Measurements from ENCODE around the gene PLA2G2A. TPM values are rescaled to one million over a fixed set of nuclear protein-coding genes. Genes with fewer than 3 reads are reported as not detected.
"Not testable (repeated sequence)": the region's sequence is repeated elsewhere in the genome, so short reads cannot be mapped to it uniquely, and the experiment has no call there.

Gene PLA2G2A, protein sequence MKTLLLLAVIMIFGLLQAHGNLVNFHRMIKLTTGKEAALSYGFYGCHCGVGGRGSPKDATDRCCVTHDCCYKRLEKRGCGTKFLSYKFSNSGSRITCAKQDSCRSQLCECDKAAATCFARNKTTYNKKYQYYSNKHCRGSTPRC
- total RNA-seq, result not detected in 2 replicates

DNA sequence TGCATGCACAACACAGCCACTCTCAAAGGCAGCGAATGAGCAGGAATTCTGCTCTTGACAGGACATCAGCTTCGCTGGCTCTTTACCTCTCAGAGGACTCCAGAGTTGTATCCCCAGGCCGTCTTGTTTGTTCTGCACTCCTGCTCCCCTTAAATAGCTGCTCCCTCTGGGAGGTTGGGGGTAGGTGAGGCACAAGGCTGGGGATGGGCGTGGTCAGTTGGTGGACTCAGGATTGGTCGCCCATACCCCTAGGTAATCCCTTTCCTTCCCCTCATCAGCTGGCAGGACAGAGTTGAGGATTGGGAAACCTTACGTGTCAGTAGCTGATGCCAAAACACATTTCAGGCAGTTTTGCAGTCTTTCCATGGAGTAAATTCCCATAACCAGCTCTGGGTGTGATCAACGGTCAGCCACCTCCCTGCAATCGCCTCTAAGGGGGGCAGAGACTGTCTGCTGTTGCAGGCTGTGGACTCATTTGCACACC, at the start of gene PLA2G2A:
PLA2G2A (minus strand) TSS at position 125 of the 484 bp plus-strand sequence. CDS start 845 bp downstream, outside the sequence.
- DNase-seq (ENCODE audit: low read depth), result no peak

DNA sequence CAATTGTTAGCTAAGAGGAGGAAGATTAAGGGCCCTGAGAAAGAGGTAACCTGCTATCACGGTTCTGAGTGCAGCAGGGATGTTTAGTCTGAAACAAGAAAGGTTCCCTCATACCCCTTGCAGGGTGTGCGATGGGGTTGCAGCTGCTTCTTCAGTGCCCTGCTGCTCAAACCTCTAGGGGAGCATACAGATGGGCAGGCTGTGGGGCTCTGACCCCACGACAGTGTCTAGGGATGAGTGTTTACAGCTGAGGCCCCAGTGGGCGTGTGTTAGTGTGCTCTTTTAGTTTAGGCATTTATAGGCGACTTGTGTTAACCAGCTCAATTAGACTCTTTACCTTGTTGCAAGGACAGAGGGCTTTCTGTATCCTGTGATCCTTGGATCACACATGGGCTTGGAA, 49.3 kb upstream of the PLA2G2A start:
- DNase-seq (ENCODE audit: low read depth), result no peak

DNA sequence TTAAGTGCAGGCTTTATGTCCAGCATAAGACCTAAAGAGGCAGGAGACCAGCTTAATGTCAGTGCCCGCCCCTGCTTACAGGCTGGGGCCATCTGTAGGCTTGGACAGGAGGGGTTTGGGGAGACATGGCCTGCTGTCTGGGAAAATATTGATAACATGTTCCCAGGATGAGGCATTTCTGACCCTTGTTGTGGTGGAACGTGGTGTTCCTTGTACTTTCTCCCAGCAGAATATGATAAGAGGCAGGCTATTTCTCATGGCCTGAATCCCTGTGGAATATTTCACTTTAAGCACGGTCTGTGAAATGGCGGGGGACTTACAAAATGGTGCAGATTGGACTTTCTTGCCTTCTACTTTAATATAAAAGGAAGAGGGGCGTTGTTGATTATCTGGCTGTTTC, 48.7 kb upstream of the PLA2G2A start:
- DNase-seq (ENCODE audit: low read depth), result no peak

DNA sequence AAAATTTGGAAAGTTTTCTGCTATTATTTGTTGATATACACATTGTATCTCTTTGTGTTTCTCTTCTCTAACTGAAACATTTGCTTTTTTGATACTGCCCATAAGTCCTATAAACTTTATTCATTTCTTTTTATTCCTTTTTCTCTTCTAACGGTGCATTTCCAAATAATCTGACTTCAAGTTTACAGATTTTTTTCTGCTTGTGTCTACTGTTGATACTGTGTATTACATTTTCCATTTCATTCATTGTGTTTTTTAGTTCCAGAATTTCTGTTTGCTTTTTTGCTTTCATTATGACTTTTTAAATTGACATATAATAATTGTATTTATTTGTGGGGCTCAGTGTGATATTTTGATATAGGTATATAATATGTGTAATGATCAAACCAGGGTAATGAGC, 38.3 kb upstream of the PLA2G2A start:
- no peak for DNase-seq (ENCODE audit: low read depth)

DNA sequence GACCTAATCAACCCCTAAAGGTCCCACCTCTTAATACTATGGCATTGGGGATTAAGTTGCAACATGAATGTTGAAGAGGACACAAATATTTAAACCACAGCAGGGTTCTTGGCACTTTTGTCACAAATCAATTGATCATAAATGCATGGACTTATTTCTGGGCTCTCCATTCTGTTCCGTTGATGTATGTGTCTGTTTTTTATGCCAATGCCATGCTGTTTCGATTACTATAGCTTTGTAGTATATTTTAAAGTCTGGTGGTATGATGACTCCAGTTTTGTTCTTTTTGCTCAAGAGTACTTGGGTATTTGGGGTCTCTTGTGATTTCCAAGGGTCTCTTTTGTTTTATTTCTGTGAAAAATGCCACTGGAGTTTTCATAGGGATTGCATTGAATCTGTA, 34.7 kb upstream of the PLA2G2A start:
- no peak for DNase-seq (ENCODE audit: low read depth)

DNA sequence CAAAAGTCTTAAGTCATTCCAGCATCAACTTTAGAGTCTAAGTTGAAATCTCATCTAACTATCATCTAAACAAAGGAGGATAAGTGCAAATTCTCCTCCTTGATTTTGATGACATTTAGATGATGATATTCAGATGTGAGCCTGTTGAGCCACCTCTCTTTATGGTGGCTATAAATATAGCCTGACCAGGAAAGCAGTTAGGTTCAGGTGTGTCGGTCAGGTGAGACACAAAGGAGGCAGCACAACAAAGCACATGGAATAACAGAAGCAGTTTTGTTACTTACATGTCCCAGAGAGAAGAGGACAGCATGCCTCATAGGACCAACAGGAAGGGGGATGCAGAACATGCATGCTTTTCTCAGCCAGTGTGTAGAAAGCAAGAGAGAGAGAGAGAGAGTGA, 30.6 kb upstream of the PLA2G2A start:
- no peak for DNase-seq (ENCODE audit: low read depth)

DNA sequence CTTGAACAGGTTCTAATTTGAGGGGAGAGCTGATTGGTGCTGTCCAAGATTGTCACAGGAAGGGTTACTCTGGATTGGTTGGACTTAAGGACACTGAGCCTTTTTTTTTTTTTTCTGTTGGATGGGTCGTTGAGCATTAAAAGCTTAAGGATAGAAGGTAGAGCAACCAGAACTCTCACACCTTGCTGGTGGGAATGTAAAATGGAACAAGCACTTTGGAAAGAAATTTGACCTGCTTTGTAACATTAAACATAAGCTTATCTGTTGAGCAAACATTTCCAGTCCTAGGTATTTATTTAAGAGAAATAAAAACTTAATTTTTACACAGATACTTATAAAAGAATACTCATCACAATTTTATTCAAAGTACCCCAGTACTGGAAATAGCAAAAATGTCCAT, 29.8 kb upstream of the PLA2G2A start:
- DNase-seq (ENCODE audit: low read depth), result no peak

DNA sequence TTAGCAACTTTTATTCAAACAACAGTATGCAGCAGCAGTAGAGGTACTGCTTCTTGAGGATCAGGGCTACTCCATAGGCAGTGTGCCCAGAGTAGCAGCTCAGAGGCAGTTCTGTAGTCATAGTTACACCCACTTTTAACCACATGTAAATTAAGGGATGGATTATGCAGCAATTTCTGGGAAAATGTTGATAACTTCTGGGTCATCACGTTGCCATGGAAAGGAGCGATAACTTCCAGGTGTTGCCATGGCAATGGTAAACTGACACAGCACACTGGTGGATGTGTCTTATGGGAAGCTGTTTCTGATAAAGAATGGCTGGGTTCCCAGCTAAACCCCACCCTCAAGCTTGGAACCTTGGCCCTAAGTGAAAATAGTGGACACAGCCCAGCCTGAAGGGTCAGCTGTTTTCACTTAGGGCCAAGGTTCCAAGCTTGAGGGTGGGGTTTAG, 29.0 kb upstream of the PLA2G2A start:
- peak; percentile 2 for DNase-seq (ENCODE audit: low read depth)

DNA sequence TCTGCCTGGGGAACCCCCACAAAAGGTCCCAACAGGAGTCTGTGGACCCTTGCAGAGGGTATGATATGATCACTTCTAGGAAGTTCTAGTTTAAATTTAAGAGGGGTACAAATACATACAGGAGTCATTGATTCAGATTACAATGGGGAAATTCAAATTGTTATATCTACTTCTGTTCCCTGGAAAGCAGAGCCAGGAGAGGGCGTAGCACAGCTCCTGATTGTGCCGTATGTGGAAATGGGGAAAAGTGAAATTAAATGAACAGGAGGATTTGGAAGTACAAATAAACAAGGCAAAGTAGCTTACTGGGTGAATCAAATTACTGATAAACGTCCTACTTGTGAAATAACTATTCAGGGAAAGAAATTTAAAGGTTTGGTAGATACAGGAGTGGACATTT, 19.4 kb upstream of the PLA2G2A start:
- not testable (repeated sequence) for DNase-seq (ENCODE audit: low read depth)

DNA sequence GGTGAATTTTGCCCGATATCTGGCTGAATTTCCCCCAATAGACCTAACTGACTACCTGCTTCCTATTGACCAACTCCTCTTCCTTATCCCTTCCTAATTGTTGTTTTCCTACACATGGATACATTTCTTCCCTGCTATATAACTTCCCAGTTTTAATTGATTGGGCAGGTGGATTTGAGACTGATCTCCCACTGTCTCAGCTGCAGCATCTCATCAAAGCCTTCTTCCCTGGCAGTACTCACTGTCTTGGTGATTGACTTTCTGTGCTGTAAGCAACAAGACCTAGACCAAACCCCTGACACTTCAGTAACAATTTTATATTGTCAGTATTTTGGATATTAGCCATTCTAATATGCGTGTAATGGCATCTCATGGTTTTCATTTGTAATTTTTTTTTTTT, 11.3 kb upstream of the PLA2G2A start:
- DNase-seq (ENCODE audit: low read depth), result no peak

DNA sequence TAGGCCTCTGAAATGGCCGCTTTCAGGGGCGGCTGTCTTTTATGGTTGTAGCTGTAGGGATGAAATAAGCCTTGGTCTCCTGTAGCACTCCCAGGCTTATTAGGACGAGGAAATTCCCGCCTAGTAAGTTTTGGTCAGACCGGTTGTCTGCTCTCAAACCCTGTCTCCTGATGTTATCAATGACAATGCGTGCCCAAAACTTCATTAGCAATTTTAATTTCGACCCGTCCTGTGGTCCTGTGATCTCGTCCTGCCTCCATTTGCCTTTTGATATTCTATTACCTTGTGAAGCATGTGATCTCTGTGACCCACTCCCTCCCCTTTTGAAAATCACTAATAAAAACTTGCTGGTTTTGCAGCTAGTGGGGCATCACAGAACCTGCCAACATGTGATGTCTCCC, 10.8 kb upstream of the PLA2G2A start:
- not testable (repeated sequence) for DNase-seq (ENCODE audit: low read depth)

DNA sequence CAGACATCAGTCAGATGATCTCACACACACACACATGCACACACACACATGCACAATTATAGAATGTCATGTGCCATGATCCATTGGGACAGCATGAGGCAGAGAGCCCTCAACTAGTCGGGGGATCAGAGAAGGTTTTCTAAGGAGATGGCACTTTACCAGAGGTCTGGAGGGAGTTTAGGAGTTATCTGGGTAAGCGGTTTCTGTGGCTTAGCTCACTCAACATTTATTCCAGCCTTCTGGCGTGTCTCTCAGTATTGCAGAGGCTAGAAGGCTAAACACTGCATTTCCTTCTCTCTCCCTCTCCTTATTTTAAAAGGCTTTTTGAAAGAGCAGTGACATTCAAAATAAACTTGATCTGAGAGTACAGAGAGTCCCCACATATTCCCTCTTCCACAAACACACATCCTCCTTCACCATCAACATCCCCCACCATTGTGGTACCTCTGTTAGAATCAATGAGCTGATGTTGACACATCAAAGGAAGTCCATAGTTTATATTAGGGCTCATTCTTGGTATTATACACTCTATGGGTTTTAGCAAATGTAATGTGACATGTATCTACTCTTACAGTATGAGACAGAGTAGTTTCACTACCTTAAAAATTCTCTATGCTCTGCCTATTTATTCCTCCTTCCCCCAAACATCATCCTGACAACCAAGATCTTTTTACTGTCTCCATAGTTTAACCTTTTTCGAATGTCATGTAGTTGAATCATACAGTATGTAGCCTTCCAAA, 9.0 kb upstream of the PLA2G2A start:
- DNase-seq (ENCODE audit: low read depth), result no peak

DNA sequence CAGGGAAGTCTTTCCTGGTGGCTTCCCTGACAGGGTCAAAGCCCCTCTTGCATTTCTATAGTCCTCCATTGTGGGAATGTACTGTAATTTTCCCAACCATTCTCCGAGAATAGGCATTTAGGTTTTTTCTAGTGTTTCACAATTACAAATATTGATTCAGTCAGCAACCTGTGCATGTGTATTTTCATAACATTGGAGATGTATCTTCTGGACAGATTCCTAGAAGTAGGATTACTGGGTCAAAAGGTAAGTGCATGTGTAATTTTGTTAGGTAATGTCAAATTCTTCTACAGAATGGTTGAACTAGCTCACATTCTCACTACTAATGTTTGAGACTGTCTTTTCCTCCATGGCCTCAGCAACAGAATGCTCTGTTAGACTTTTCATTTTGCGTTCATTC, 8.3 kb upstream of the PLA2G2A start:
- DNase-seq (ENCODE audit: low read depth), result no peak

DNA sequence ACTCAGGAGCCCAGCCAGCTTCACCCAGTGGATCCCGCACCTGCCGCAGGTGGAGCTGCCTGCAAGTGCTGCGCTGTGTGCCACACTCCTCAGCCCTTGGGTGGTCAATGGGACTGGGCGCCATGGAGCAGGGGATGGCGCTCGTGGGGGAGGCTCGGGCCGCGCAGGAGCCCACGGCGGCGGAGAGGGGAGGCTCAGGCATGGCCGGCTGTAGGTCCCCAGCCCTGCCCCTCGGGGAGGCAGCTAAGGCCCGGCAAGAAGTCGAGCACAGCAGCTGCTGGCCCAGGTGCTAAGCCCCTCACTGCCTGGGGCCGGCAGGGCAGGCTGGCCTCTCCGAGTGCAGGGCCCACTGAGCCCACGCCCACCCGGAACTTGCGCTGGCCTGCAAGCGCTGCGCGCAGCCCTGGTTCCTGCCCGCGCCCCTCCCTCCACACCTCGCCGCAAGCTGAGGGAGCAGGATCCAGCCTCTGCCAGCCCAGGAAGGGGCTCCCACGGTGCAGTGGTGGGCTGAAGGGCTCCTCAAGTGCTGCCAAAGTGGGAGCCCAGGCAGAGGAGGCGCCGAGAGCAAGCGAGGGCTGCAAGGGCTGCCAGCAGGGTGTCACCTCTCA, 5.1 kb upstream of the PLA2G2A start:
- not testable (repeated sequence) for DNase-seq (ENCODE audit: low read depth)

DNA sequence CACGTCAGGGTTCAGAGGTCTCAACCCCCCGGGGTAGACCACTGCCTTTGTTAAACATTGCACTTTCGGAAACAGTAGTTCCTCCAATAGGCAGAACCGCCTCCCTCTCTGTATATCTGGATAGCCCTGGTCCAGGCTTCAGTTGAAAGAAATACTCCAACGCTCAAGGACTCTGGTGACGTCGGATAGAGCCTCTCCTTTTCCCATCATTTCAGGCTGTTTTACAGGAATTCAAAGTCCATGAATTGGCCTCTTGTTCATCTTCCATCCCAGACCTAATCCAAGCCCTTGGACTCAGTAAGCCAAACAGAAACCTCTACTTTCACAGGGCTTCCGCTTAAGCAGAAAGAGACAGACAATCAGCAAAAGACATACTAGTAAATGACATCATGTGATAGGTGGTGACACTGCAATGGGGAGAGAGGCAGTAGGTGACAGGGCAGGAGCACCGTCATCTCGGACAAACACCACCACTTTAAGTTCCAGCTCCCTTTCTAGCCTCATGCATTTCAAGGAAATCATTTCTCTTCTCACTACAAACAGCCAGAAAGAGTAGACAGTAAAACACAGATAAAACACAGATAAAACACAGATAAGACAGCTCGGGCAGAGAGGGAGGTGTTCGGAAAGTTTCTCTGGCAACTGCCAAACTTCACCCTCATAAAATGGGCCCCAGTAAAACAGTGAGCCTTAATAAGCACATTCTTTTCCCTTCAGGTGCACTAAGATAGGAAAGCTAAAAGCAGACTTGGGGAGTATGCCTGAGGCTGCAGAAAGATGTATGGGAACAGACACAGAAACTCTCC, 2.3 kb upstream of the PLA2G2A start:
- no peak for DNase-seq (ENCODE audit: low read depth)

DNA sequence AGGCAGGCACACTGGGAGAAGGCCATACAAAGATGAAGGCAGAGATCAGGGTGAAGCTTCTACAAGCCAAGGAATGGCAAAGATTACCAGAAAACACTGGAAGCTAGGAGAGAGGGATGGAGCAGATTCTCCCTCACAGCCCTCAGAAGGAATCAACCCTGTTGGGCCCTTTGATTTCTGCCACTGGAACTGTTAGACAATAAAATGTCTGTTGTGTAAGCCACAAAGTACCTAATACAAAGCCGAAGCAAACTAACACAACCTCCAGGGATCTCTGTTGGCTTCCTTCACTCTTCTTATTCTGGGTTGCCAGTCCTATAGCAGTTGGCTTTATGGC, 1.7 kb upstream of the PLA2G2A start:
- DNase-seq (ENCODE audit: low read depth), result no peak

DNA sequence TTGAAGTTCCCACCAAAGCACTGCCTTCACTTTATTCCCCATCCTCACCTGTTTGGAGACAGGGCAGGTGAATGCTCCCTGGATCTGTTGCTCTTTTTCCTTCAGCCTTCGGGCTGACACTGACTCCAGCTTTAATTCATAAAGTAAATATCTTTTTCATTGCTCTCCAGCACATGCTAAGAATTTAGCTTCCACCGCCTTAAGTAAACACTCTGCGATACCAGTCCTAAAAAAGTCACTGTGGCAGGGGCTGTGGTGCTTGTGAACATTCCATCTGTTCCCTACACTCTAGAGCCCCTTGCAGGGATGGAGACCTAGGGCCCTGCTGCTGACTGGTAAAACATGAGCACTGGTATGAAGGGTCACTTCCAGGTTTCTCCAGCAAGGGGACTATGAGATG, 896 bp upstream of the PLA2G2A start:
- no peak for DNase-seq (ENCODE audit: low read depth)

DNA sequence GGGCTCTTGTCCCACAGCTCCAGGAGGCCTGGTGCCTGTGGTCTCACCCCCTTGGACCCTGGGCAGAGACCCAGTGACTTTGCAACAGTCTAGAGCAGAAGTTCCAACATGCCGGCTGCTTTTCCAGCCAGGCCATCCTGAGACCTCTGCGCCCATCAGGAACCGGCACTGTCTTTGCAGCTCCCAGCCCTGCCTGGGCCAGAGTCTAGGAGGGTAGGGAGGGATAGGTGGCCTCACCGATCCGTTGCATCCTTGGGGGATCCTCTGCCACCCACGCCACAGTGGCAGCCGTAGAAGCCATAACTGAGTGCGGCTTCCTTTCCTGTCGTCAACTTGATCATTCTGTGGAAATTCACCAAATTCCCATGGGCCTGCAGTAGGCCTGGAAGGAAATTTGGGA, 1.3 kb downstream of the PLA2G2A start:
- no peak for DNase-seq (ENCODE audit: low read depth)

DNA sequence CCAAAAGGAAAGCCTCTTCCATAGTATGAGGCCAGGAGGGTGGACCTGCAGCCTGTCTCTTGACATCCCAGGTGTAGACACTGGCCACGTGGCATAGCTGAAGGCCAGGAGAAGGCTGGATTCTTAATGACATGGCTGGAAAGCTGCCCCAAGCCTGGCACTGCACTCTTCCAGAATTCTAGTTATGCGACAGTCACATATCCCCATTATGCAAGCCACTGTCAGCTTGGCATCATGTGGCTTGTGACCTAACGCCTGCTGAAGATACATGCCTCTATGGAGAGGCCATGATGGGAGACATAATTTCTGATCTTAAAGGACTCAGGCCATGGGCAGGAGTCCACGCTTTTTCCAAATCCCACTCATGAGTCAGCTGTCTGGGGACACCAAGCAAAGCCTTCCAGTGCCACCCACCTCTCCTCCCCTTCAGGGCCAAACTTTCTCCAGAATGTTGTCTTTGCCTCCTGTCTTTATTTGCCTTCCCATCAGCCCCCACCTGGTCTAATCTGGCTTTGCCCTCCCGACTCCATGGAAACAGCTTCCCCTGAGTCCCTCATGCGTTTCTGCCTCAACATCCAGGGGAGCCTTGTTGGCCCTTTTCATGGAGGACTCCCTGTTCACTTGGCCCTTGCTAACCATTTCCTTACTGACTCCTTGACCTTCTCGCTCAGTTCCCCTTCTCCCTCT, 3.0 kb downstream of the PLA2G2A start:
- DNase-seq (ENCODE audit: low read depth), result no peak

DNA sequence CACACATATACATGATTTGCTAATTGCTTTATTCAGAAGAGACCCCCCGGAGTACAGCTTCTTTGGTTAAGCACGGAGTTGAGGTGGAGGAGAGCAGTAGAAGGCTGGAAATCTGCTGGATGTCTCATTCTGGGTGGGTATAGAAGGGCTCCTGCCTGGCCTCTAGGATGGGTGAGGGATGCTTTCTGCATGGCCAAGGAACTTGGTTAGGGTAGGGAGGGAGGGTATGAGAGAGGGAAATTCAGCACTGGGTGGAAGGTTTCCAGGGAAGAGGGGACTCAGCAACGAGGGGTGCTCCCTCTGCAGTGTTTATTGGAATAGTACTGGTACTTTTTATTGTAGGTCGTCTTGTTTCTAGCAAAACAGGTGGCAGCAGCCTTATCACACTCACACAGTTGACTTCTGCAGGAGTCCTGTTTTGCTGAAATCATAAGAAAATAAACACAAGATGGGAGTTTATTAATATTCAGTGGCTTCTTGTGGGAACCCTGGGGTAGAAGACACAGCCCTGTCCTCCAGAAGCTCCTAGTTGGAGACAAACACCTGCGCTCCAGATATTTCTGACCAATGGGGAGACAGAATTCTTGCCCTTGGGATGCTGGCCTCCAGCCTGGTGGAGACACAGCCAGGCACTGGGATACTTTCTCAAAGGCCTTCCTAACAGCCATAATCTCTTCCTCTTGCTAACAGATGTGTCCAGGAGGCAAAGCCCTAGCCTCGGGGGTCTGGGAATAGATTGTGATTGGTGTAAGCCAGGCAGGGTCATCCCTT, 3.8 kb downstream of the PLA2G2A start:
- DNase-seq (ENCODE audit: low read depth), result no peak

DNA sequence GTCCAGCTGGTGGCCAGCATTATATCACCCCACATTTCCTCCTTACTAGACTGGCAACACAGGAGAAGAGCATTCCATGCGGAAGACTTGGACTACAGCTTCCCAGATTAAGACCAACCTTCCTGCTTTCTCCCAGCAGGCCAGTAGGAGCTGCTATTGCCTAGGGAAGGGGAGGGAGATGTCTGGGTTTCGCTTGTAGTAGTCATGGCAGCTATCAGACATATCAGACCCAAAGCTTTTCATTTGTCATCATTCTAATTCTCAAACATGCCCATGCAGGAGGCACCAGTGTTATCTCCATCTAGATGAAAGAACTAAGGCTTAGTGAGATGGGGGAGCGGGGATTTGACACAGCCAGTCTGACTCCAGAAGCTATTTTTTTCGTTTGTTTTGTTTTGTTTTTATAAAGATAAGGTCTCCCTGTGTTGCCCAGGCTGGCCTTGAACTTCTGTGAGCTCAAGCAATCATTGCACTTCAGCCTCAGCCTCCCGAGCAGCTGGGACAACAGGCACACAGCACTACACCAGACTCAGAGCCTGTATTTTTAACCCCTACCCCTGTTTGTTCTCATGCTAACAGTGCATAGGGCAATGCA, 4.5 kb downstream of the PLA2G2A start:
- peak; percentile 66 for DNase-seq (ENCODE audit: low read depth)

Measured in renal cortical epithelial cell (primary cell).